UCSD-AML1 (cell line): Measurements from ENCODE around the gene FBLN2.

ENCODE experiments used
- DNase-seq: peaks from one replicate; lab custom pipeline; 2025; ENCODE audit not compliant: unreplicated experiment; lab: John Stamatoyannopoulos, UW

Gene FBLN2

GRCh38 chr3:13596426-13597205 is 47.7 kb downstream of the FBLN2 start:
- DNase-seq: no peak

- no peak for DNase-seq
Observed at GRCh38 chr3:13597661-13598060, 48.7 kb downstream of the FBLN2 start.

GRCh38 chr3:13598201-13598600 is 49.3 kb downstream of the FBLN2 start:
- DNase-seq: no peak

DNA sequence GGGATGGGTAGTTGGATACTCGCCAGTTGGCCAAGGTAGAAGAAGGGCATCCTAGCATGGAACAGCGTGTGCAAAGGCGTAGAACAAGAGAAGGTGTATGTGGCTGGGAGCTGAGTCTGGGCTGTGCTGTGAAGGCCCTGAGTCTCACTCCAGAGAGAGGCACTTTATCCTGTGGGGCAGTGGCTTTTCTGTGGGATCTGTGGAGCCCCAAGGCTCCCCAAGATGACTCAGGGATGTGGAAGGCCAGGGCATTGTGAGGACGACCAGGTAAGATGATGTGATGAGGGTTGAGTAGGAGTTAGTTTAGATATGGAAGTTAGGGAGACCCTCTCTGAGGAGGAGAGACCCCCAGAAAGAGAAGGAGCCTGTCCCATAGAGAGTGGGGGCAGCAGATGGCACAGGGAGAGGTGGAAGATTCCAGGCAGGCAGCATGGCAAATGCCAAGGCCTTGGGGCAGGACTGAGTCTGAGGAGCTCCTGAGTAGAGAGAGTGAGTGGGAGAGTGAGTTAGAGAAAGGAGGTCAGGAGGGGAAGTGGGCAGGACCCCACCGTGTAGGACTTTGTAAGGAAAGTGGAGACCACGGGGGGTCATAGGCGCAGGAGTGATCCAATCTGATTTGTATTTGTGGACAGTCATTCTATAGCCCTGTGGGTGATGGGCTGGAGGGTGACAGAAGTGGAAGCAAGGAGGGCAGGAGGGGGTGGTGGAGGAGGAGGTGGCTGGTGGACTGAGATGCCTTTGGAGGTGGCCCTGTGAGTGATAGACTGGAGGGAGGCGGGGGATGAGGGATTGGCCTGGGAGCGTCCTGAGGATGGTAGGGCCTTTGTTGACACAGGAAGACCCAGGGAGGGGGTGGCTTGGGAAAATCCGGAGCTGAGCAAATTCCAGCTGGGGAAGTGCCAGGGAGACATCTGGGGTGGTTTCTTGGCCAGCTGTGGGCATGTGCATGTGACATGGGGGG is 50.3 kb downstream of the FBLN2 start:
- DNase-seq: no peak

DNA sequence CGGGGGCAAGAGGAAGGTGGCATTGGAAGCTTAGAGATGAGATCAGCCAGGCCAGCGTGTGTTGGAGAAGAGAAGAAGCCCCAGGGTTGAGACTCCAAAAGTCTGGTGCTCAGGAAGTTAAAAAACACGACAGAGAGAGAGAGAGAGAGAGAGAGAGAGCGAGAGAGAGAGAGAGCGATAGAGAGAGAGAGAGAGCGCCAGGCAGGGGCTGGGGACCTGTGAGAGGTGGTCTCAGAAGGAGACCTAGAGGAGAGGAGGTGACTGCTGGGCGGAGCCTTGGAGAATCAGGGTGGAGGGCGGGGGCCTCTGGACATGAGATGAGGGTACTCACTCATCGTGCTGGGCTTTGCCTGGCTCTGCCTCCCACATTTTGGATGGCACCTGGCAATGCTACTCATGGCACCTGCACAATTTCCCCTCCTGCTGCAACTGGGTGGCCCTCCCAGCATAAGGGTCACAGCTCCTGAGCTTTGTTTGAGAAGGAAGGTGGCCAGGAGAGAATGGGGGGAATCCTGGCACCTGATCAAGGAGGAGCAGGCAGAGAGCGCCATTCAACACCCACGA is 51.0 kb downstream of the FBLN2 start:
- DNase-seq: no peak

DNA sequence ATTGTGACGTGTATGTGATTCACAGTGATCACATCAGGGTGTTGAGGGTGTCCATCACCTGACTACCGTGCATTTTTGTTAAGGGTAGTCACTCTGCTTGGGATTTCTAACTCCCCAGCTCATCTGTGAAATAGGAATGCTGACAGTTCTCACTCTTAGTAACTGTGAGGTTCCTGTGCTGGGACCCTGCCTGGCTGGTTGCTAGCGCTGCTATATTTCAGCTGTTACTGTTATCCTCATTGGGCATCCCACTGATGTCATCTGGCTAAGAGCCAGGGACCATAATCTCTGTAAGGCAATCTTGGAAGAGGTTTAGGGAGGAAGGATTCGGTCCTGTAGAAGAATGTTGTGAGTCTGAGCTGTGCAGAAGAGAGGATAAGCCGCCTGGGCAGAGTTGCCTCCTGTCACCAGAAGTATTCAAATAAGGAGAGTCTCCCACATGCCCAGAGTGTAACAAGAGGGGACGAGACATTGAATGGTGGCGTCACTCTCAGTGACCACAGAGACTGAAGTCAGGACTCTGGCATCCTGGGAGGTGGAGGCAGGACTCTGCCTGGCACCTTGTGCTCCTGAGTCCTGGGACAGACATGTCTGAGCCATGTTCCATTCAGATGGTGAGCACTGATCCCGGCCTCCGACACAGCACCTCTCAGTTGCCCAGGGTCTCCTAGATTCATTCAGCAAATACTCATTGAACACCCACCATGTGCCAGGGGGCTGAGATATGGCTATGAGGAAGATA is 52.2 kb downstream of the FBLN2 start:
- no peak for DNase-seq

GRCh38 chr3:13601692-13602080 is 52.8 kb downstream of the FBLN2 start:
- DNase-seq: no peak

- no peak for DNase-seq
Observed at GRCh38 chr3:13605555-13605954, 56.6 kb downstream of the FBLN2 start.

- no peak for DNase-seq
Observed at GRCh38 chr3:13607821-13608597, 59.1 kb downstream of the FBLN2 start.

DNA sequence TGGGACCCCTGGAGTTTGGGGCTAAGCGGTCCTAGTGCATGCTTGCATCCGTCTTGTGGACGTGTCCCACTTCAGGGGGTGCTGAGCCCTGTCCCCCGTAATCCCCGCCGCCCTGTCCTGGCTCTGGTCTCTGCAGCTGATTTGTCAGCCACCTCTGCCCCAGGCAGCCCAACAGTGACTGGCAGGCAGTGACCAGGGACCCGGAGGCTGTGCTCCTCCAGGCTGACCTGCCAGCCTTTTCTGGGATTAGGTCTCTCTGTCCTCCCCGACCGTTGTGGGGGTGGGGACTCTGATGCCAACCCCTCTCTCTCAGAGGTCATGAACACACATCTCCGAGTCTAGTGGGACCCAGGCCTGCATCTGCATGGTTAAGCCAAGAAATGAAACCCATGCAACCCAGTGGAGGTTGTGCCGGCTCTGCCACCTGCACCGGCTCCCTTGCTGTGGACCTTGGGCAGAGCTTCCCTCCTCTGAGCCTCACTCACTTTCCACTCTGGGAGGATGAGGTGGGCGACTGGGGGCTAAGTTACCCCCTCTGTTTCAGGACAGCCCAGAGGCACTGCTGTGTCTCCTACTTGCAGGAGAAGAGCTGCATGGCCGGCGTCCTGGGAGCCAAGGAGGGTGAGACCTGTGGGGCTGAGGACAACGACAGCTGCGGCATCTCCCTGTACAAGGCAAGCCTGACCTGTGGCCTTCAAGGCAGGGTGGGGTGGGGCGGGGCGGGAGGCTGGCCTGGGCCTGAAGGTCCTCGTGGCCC is 60.2 kb downstream of the FBLN2 start:
- no peak for DNase-seq

DNA sequence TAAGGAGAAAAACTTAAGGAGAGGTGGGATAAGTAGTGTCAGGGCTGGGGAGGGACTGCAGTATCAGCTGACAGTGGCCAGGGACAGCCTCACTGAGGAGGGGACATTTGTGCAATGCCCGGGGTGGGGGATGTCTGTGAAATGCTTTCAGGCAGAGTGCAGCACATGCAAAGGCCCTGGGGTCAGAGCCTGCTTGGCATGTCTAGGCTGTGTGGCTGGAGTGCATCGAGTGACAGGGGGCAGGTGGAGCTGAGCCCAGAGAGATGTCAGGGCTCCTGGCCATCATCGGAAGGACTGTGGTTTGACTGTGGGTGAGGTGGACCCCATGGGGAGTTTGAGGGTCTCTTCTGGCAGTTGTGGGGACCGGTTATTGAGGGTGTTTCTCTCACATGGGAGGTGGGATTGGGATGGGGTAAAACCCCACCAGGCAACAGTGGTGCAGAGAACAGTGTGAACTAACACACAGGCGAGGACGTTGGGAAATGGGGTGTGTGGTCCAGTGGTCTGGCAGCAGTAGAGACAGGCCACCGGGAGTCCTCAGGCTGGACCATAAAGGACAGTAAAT is 61.2 kb downstream of the FBLN2 start:
- DNase-seq: no peak

DNA sequence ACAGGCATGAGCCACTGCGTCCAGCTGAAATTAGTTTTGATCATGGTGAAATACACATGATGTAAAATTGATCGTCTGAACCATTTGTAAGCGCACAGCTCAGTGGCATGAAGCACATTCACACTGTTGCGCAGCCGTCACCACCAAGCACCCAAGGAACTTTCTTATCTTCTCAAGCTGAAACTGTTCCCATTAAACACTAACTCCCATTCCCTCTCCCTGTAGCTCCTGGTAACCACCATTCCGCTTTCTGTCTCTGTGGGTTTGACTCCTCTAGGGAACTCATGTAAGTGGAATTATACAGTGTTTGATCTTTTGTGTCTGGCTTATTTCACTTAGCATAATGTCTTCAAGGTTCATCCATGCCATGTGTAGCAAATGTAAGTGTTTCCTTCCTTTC is 62.3 kb downstream of the FBLN2 start:
- no peak for DNase-seq

DNA sequence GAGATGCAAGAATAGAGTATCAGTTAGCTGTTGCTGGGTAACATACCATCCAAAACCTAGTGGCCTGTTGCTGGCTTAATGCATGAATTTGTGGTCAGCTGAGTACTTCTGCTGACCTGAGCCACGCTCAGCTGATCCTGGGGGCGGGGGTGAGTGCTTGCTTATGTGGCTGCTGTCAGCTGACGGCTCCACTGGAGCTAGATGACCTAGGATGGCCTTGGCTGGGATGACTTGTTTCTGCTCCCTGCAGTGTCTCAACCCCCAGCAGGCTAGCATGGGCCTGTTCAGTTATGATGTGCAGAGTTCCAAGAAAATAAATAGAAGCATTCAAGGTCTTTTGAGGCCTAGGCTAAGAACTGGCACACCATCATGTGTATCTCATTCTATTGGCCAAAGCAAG is 63.9 kb downstream of the FBLN2 start:
- no peak for DNase-seq

DNA sequence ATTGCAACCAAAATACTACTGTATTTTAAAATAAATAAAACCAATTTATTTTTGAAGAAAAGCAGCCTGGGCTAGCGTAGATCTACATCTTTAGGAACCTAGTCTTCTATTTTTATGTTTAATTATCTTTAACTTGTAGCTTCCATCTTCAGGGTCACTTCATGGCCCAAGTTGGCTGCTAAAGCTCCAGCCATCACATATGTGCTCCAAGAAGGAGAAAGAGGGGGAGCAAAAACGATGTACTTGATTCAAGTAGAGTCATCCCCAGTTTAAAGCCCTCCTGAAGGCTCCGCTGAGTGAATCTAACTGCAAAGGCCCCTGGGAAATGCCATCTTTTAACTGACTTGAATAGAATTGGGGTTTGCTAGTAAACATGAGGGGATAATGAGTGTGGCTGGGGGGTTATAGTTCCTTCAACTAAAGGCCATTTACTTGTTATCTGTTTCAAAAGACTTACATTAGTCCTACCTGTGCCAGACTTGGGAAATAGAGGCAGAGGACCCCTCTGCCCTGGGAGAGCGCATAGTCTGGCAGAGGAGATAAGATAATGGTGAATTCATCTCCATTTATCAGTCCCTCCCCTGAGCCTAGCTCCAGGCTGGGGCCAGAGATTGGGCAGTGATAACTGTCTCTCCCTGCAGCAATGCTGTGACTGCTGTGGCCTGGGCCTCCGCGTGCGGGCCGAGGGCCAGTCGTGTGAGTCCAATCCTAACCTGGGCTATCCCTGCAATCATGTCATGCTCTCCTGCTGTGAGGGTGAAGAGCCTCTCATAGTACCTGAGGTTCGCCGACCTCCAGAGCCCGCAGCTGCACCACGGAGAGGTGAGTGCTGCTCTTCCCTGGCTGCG is 64.6 kb downstream of the FBLN2 start:
- DNase-seq: no peak

- DNase-seq: no peak
Observed at GRCh38 chr3:13614607-13615006, 65.7 kb downstream of the FBLN2 start.

GRCh38 chr3:13615019-13615528 is 66.1 kb downstream of the FBLN2 start:
- DNase-seq: no peak

GRCh38 chr3:13616359-13616758 is 67.4 kb downstream of the FBLN2 start:
- DNase-seq: no peak

GRCh38 chr3:13617097-13617738 is 68.3 kb downstream of the FBLN2 start:
- DNase-seq: no peak
